ENCODE measurements around the gene TARS3. TPM values are rescaled to one million over a fixed set of nuclear protein-coding genes. Genes with fewer than 3 reads are reported as not detected.

The TARS3 gene
- total RNA-seq, 1 experiment from 2014 or later = 10.8 TPM

Small RNA genes within 50 kb of the gene (small RNA-seq; reads per million reads assigned to genes)
- gene RN7SL209P (0 reads per million in 2 experiments), gene RNU6-807P (0 reads per million in 2 experiments)

Other genes with a start within 250 kb of the TARS3 start
- gene PCSK6, start 234.8 kb downstream of the TARS3 start, total RNA-seq (2014; rRNA removed; shearing (Covaris generic)) = 11.1 and 11.5 TPM in 2 replicates
- 48.4 and 53.7 TPM in 2 replicates for gene TM2D3, start 72.1 kb downstream of the TARS3 start, total RNA-seq (2014; rRNA removed; shearing (Covaris generic))
- gene OR4F6, start 79.0 kb upstream of the TARS3 start, total RNA-seq (2014; rRNA removed; shearing (Covaris generic)) = not detected in 2 replicates
- gene OR4F15, start 87.7 kb upstream of the TARS3 start, total RNA-seq (2014; rRNA removed; shearing (Covaris generic)) = 0.16 TPM in 1 of 2 replicates, not detected in the other